ENCODE results near the gene ANKS1B.

ANKS1B gene

GRCh38 chr12:99157946-99158345 is 826.8 kb downstream of the ANKS1B start:
- no peak overlapping the region for H3K4me3 ChIP-seq (ENCODE audit: insufficient read length, low read depth)
- peaks cover 5% of the 10 kb centered on the region; the same call in 1 of the 2 replicates for H3K9me3 ChIP-seq (ENCODE audit: insufficient read depth, low read length)
- TF ChIP-seq YY1 (IDR thresholded peaks at IDR 0.05; ENCODE audit: insufficient read depth, insufficient read length): no peak
- H3K9ac ChIP-seq (ENCODE audit: insufficient read length, low read depth): no peak overlapping the region
- H3K27me3 ChIP-seq (ENCODE audit: insufficient read depth, insufficient read length): no peaks in the 10 kb centered on the region
- no peaks in the 10 kb centered on the region for H3K36me3 ChIP-seq (ENCODE audit: insufficient read depth, insufficient read length, low read length)
- no peaks in the 10 kb centered on the region for H3K4me1 ChIP-seq (ENCODE audit: insufficient read depth, insufficient read length)
- DNase-seq (ENCODE audit: low read depth, low spot score): no peak

- TF ChIP-seq SUZ12 (IDR thresholded peaks at IDR 0.05; ENCODE audit: extremely low read depth, insufficient read depth, insufficient read length) (no peak), YY1 (IDR thresholded peaks at IDR 0.05; ENCODE audit: insufficient read depth, insufficient read length) (no peak), ZNF274 (IDR thresholded peaks at IDR 0.05; ENCODE audit: low read depth, low read length) (no peak)
- no peaks in the 10 kb centered on the region for H3K36me3 ChIP-seq (ENCODE audit: insufficient read depth, insufficient read length, low read length)
- H3K4me3 ChIP-seq (ENCODE audit: insufficient read length, low read depth): no peak overlapping the region
- peaks cover 5% of the 10 kb centered on the region; the same call in 1 of the 2 replicates for H3K9me3 ChIP-seq (ENCODE audit: insufficient read depth, low read length)
- no peaks in the 10 kb centered on the region for H3K27me3 ChIP-seq (ENCODE audit: insufficient read depth, insufficient read length)
- no peak for DNase-seq (ENCODE audit: low read depth, low spot score)
- H3K4me1 ChIP-seq (ENCODE audit: insufficient read depth, insufficient read length): no peaks in the 10 kb centered on the region
- H3K9ac ChIP-seq (ENCODE audit: insufficient read length, low read depth): no peak overlapping the region
Observed at GRCh38 chr12:99154983-99155336, 829.8 kb downstream of the ANKS1B start.

- no peaks in the 10 kb centered on the region for H3K9me3 ChIP-seq (ENCODE audit: insufficient read depth, low read length)
- H3K9ac ChIP-seq (ENCODE audit: insufficient read length, low read depth): no peak overlapping the region
- DNase-seq (ENCODE audit: low read depth, low spot score): no peak
- TF ChIP-seq ZNF274 (IDR thresholded peaks at IDR 0.05; ENCODE audit: low read depth, low read length): no peak
- no peak for TF ChIP-seq SUZ12 (IDR thresholded peaks at IDR 0.05; ENCODE audit: extremely low read depth, insufficient read depth, insufficient read length)
- TF ChIP-seq YY1 (IDR thresholded peaks at IDR 0.05; ENCODE audit: insufficient read depth, insufficient read length): no peak
- no peaks in the 10 kb centered on the region for H3K4me1 ChIP-seq (ENCODE audit: insufficient read depth, insufficient read length)
- H3K27me3 ChIP-seq (ENCODE audit: insufficient read depth, insufficient read length): no peaks in the 10 kb centered on the region
- H3K4me3 ChIP-seq (ENCODE audit: insufficient read length, low read depth): no peak overlapping the region
- H3K36me3 ChIP-seq (ENCODE audit: insufficient read depth, insufficient read length, low read length): no peaks in the 10 kb centered on the region
Observed at GRCh38 chr12:99154216-99154982, 830.3 kb downstream of the ANKS1B start.

- Histone ChIP-seq H3K36me3 (ENCODE audit: insufficient read depth, insufficient read length, low read length) (no peaks in the 10 kb centered on the region), H3K4me1 (ENCODE audit: insufficient read depth, insufficient read length) (no peaks in the 10 kb centered on the region), H3K9ac (ENCODE audit: insufficient read length, low read depth) (no peak overlapping the region), H3K9me3 (ENCODE audit: insufficient read depth, low read length) (no peaks in the 10 kb centered on the region), H3K4me3 (ENCODE audit: insufficient read length, low read depth) (no peak overlapping the region), H3K27me3 (ENCODE audit: insufficient read depth, insufficient read length) (no peaks in the 10 kb centered on the region)
- TF ChIP-seq ZNF274 (IDR thresholded peaks at IDR 0.05; ENCODE audit: low read depth, low read length) (no peak), SUZ12 (IDR thresholded peaks at IDR 0.05; ENCODE audit: extremely low read depth, insufficient read depth, insufficient read length) (no peak), YY1 (IDR thresholded peaks at IDR 0.05; ENCODE audit: insufficient read depth, insufficient read length) (no peak)
- no peak for DNase-seq (ENCODE audit: low read depth, low spot score)
Observed at GRCh38 chr12:99153293-99153692, 831.4 kb downstream of the ANKS1B start.

GRCh38 chr12:99152337-99152736 is 832.4 kb downstream of the ANKS1B start:
- Histone ChIP-seq H3K9me3 (ENCODE audit: insufficient read depth, low read length) (no peaks in the 10 kb centered on the region), H3K27me3 (ENCODE audit: insufficient read depth, insufficient read length) (no peaks in the 10 kb centered on the region), H3K4me3 (ENCODE audit: insufficient read length, low read depth) (no peak overlapping the region), H3K9ac (ENCODE audit: insufficient read length, low read depth) (no peak overlapping the region), H3K36me3 (ENCODE audit: insufficient read depth, insufficient read length, low read length) (no peaks in the 10 kb centered on the region), H3K4me1 (ENCODE audit: insufficient read depth, insufficient read length) (no peaks in the 10 kb centered on the region)
- TF ChIP-seq YY1 (IDR thresholded peaks at IDR 0.05; ENCODE audit: insufficient read depth, insufficient read length) (no peak), ZNF274 (IDR thresholded peaks at IDR 0.05; ENCODE audit: low read depth, low read length) (no peak), SUZ12 (IDR thresholded peaks at IDR 0.05; ENCODE audit: extremely low read depth, insufficient read depth, insufficient read length) (no peak)
- DNase-seq (ENCODE audit: low read depth, low spot score): no peak

- Histone ChIP-seq H3K27me3 (ENCODE audit: insufficient read depth, insufficient read length) (no peaks in the 10 kb centered on the region), H3K9me3 (ENCODE audit: insufficient read depth, low read length) (no peaks in the 10 kb centered on the region), H3K4me1 (ENCODE audit: insufficient read depth, insufficient read length) (no peaks in the 10 kb centered on the region), H3K36me3 (ENCODE audit: insufficient read depth, insufficient read length, low read length) (no peaks in the 10 kb centered on the region), H3K9ac (ENCODE audit: insufficient read length, low read depth) (no peak overlapping the region), H3K4me3 (ENCODE audit: insufficient read length, low read depth) (no peak overlapping the region)
- DNase-seq (ENCODE audit: low read depth, low spot score): no peak
- no peak for TF ChIP-seq SUZ12 (IDR thresholded peaks at IDR 0.05; ENCODE audit: extremely low read depth, insufficient read depth, insufficient read length)
- TF ChIP-seq ZNF274 (IDR thresholded peaks at IDR 0.05; ENCODE audit: low read depth, low read length): no peak
- no peak for TF ChIP-seq YY1 (IDR thresholded peaks at IDR 0.05; ENCODE audit: insufficient read depth, insufficient read length)
Observed at GRCh38 chr12:99151744-99152143, 833.0 kb downstream of the ANKS1B start.

- no peak for DNase-seq (ENCODE audit: low read depth, low spot score)
- TF ChIP-seq ZNF274 (IDR thresholded peaks at IDR 0.05; ENCODE audit: low read depth, low read length) (no peak), SUZ12 (IDR thresholded peaks at IDR 0.05; ENCODE audit: extremely low read depth, insufficient read depth, insufficient read length) (no peak), YY1 (IDR thresholded peaks at IDR 0.05; ENCODE audit: insufficient read depth, insufficient read length) (no peak)
- H3K36me3 ChIP-seq (ENCODE audit: insufficient read depth, insufficient read length, low read length): no peaks in the 10 kb centered on the region
- no peaks in the 10 kb centered on the region for H3K4me1 ChIP-seq (ENCODE audit: insufficient read depth, insufficient read length)
- H3K27me3 ChIP-seq (ENCODE audit: insufficient read depth, insufficient read length): no peaks in the 10 kb centered on the region
- no peak overlapping the region for H3K4me3 ChIP-seq (ENCODE audit: insufficient read length, low read depth)
- H3K9ac ChIP-seq (ENCODE audit: insufficient read length, low read depth): no peak overlapping the region
- peaks cover 21% of the 10 kb centered on the region; the same call in 1 of the 2 replicates for H3K9me3 ChIP-seq (ENCODE audit: insufficient read depth, low read length)
Observed at GRCh38 chr12:99147130-99147529, 837.6 kb downstream of the ANKS1B start.
